Calu3 (cell line): ENCODE results near the gene GIMAP7. TPM values are rescaled to one million over a fixed set of nuclear protein-coding genes. Genes with fewer than 3 reads are reported as not detected.
"Not testable (repeated sequence)": the region's sequence is repeated elsewhere in the genome, so short reads cannot be mapped to it uniquely, and the experiment has no call there.

Experiments used
- BruUV-seq: library from RNA; stranded (reverse); fragments of 400-500 nt; replicated peaks from 2 replicates; lab custom pipeline; 2021; lab: Mats Ljungman, UMichigan
- CTCF ChIA-PET: fragments of 300-600 bp; sonication (Branson Sonifier 250); formaldehyde crosslinking; loops from one replicate; lab custom pipeline; 2022; ENCODE audit warnings: antibody characterized with exemption; lab: Charles Lee
- DNase-seq: peaks from one replicate; pipeline ENCODE4 v3.0.0; 2022
- H3K27ac Mint-ChIP-seq: one replicate; pipeline ENCODE4 v1.8.0; 2022; ENCODE audit warnings: mixed read lengths; ENCODE audit not compliant: unreplicated experiment
- H3K27me3 Mint-ChIP-seq: one replicate; pipeline ENCODE4 v1.8.0; 2022; ENCODE audit warnings: mixed read lengths; ENCODE audit not compliant: unreplicated experiment
- H3K36me3 Mint-ChIP-seq: one replicate; pipeline ENCODE4 v1.8.0; 2022; ENCODE audit warnings: mild to moderate bottlenecking, moderate library complexity, mixed read lengths; ENCODE audit not compliant: insufficient read depth, unreplicated experiment
- H3K4me1 Mint-ChIP-seq: one replicate; pipeline ENCODE4 v1.8.0; 2022; ENCODE audit warnings: mild to moderate bottlenecking, low read depth, mixed read lengths; ENCODE audit not compliant: unreplicated experiment
- H3K4me3 Mint-ChIP-seq: one replicate; pipeline ENCODE4 v1.8.0; 2022; ENCODE audit warnings: mild to moderate bottlenecking, low read depth, moderate library complexity, mixed read lengths; ENCODE audit not compliant: unreplicated experiment
- H3K9me3 Mint-ChIP-seq: one replicate; pipeline ENCODE4 v1.8.0; 2022; ENCODE audit warnings: low read depth, mixed read lengths; ENCODE audit not compliant: unreplicated experiment
- intact Hi-C: fragments of 100-400 bp; cut with micrococcal nuclease; formaldehyde crosslinking; loops from one replicate; pipeline ENCODE4 v1.10.0; 2022; ENCODE audit not compliant: unreplicated experiment
- total RNA-seq: library from RNA; stranded (reverse); gene quantifications from 2 replicates; pipeline ENCODE4 v1.2.3, GENCODE V29; 2022
- TF ChIP-seq, protein P1 (sequence below): fragments of 200-600 bp; IDR thresholded peaks from one replicate; pipeline ENCODE4 v1.8.0; 2022; ENCODE audit warnings: antibody characterized with exemption; ENCODE audit not compliant: unreplicated experiment

GIMAP7 gene
- total RNA-seq, 1 experiment from 2014 or later, result not detected

- CTCF ChIA-PET, result no interaction called here
- BruUV-seq, result no TSS peak
- intact Hi-C loops, result no loop called here
- no peaks in the 10 kb centered on the region for H3K4me1 Mint-ChIP-seq
- no peaks in the 10 kb centered on the region for H3K9me3 Mint-ChIP-seq
- H3K36me3 Mint-ChIP-seq, result no peaks in the 10 kb centered on the region
- DNase-seq, result no peak
- H3K27ac Mint-ChIP-seq, result no peak overlapping the region
- TF ChIP-seq, protein P1, sequence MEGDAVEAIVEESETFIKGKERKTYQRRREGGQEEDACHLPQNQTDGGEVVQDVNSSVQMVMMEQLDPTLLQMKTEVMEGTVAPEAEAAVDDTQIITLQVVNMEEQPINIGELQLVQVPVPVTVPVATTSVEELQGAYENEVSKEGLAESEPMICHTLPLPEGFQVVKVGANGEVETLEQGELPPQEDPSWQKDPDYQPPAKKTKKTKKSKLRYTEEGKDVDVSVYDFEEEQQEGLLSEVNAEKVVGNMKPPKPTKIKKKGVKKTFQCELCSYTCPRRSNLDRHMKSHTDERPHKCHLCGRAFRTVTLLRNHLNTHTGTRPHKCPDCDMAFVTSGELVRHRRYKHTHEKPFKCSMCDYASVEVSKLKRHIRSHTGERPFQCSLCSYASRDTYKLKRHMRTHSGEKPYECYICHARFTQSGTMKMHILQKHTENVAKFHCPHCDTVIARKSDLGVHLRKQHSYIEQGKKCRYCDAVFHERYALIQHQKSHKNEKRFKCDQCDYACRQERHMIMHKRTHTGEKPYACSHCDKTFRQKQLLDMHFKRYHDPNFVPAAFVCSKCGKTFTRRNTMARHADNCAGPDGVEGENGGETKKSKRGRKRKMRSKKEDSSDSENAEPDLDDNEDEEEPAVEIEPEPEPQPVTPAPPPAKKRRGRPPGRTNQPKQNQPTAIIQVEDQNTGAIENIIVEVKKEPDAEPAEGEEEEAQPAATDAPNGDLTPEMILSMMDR, result no peak
- H3K27me3 Mint-ChIP-seq, result peaks cover 53% of the 10 kb centered on the region
- H3K4me3 Mint-ChIP-seq, result no peak overlapping the region
Measured at GRCh38 chr7:150476819-150477631, 37.6 kb upstream of the GIMAP7 start.

- BruUV-seq, result no TSS peak
- H3K27me3 Mint-ChIP-seq, result peaks cover 59% of the 10 kb centered on the region
- H3K27ac Mint-ChIP-seq, result no peak overlapping the region
- CTCF ChIA-PET, result no interaction called here
- intact Hi-C loops, result no loop called here
- no peak for DNase-seq
- TF ChIP-seq, protein P1, result no peak
- no peak overlapping the region for H3K4me3 Mint-ChIP-seq
- no peaks in the 10 kb centered on the region for H3K36me3 Mint-ChIP-seq
- no peaks in the 10 kb centered on the region for H3K4me1 Mint-ChIP-seq
- no peaks in the 10 kb centered on the region for H3K9me3 Mint-ChIP-seq
Measured at GRCh38 chr7:150479023-150479716, 35.5 kb upstream of the GIMAP7 start.

DNA sequence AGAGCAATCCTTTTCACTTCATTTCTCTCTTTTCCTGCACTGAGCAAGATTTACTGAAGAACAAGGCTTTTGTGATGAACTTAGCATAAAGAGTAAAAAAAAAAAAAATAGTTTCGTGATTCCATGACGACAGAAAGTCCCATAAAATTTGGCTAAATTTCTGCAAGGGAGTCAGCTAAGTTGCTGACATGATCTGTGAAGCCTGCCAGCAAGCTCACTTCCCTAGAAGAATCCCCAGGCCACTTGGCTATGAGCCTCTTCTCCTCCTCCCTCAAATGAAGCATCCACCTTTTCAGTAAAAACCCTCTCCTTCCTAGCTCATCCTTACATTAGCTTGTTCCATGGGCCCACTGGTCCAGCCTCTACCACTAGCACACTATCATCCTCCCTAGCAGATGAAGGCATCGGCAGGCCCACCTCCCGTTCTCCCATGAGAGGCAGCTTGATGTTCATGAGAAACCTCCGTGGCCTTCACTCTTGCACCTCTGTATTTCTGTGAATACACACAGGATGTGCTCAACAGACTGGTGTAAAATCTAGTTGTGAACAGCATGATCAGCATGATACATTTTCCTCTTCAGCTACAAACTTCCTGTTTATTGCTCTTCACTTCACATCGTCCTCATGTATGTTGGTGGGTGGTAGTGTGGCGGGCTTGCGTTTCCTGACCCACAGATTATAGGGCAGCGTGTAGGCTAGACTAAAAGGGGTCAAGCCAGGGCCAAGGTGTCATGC, 33.3 kb upstream of the GIMAP7 start:
- no TSS peak for BruUV-seq
- Mint-ChIP-seq H3K4me1 (no peaks in the 10 kb centered on the region), H3K36me3 (no peaks in the 10 kb centered on the region), H3K27me3 (peaks cover 45% of the 10 kb centered on the region), H3K4me3 (no peak overlapping the region), H3K9me3 (no peaks in the 10 kb centered on the region), H3K27ac (no peak overlapping the region)
- TF ChIP-seq, protein P1, result no peak
- intact Hi-C loops, result no loop called here
- DNase-seq, result no peak
- CTCF ChIA-PET, result no interaction called here

GRCh38 chr7:150481922-150482321, 32.8 kb upstream of the GIMAP7 start:
- Mint-ChIP-seq H3K36me3 (no peaks in the 10 kb centered on the region), H3K27ac (no peak overlapping the region), H3K4me1 (no peaks in the 10 kb centered on the region), H3K9me3 (no peaks in the 10 kb centered on the region), H3K27me3 (peaks cover 44% of the 10 kb centered on the region), H3K4me3 (no peak overlapping the region)
- DNase-seq, result no peak
- CTCF ChIA-PET, result no interaction called here
- intact Hi-C loops, result no loop called here
- BruUV-seq, result no TSS peak
- TF ChIP-seq, protein P1, result no peak

DNA sequence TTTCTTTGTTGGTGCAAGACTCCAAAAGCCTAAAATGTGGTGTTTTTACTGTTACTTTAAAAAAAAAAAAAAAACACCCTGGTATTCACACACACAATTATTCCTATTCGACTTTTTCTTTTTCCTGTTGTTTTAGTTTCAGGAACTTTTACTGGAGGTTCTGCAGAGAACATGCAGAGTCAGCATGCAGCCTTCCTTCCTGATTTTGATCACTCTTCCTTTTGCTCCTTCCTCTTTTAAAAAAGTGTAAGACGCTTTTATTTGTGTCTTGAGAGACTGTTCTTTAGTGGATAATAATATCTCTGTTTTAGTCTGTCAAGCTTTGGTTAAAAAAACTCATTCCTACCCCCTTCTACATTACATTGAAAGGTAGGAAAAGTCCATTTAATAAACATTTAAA, 31.2 kb upstream of the GIMAP7 start:
- not testable (repeated sequence) for H3K4me3 Mint-ChIP-seq

DNA sequence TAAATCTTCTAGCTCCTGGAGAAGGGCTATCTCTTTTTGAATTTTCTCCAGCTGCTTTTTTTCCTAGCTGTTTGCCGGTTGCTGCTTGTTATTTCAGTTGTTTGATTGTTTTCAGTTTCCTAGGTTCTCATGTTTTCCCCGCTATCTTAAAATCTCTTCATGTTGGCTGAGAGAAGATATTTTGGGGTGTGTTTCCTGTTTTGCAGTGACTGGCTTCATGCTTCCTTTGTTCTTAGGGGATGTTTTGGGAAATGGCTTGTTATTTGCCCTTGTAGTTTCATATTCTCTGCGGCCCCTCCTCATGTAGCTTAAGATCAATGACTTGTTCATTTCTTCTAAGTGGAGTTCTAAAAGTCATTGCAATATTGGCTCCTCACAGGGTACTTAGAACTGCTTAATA, 30.6 kb upstream of the GIMAP7 start:
- intact Hi-C loops, H3K4me1 Mint-ChIP-seq, CTCF ChIA-PET, H3K4me3 Mint-ChIP-seq, BruUV-seq, H3K9me3 Mint-ChIP-seq, H3K27ac Mint-ChIP-seq, DNase-seq, H3K36me3 Mint-ChIP-seq: not testable (repeated sequence)
- peaks cover 26% of the 10 kb centered on the region for H3K27me3 Mint-ChIP-seq

More for the DNA sequence above, 31.2 kb upstream of the GIMAP7 start:
- H3K4me1 Mint-ChIP-seq, BruUV-seq, CTCF ChIA-PET, H3K36me3 Mint-ChIP-seq, DNase-seq, intact Hi-C loops, H3K9me3 Mint-ChIP-seq, H3K27ac Mint-ChIP-seq: not testable (repeated sequence)
- peaks cover 28% of the 10 kb centered on the region for H3K27me3 Mint-ChIP-seq
